LNCAP (cell line): ENCODE measurements around the gene SH3GL2.

Experiments
- CTCF ChIP-seq: fragments of 450-650 bp; IDR thresholded peaks from 2 replicates; pipeline ENCODE4 v1.5.1; 2017; ENCODE audit warnings: mild to moderate bottlenecking

Gene SH3GL2

DNA sequence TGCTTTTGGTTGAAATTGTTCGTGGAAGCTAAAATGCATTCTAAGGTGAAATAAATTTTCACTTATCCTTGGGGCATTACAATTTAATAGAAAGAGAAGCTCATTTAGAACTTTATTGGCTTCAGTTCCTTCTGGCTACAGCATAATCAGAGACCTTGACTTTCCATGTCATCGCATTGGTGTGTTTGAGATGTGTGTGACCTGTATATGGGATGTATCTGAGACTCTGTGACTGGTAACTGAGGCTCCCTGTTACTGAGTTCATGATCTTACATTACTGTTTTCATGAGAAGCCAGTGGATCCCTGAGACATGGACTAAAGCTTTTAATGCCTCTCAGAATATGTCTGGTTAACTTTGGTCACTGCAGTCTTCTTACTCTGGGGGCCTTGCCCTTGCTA, 32.5 kb downstream of the SH3GL2 start:
- no peak for TF ChIP-seq CTCF

DNA sequence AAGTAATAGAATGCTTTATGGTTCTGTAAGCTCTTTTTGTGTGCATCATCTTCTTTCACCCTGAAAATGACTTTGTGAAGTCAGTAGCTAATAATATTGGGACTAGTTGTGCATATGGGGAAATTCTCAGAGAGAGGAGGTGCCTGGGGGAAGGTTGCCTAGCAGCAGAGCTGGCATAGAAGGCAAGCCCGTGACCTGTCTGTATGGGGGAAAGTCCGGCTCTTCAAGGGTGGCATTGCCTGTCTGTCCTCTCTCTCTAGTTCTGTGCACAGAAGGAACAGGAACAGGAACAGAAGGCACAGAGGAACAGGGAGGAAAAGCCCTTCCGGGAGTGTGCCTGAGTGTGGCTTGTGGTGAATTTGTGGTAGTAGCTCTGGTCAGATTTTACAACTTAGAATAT, 33.1 kb downstream of the SH3GL2 start:
- no peak for TF ChIP-seq CTCF

GRCh38 chr9:17613758-17614157, 34.9 kb downstream of the SH3GL2 start:
- no peak for TF ChIP-seq CTCF

DNA sequence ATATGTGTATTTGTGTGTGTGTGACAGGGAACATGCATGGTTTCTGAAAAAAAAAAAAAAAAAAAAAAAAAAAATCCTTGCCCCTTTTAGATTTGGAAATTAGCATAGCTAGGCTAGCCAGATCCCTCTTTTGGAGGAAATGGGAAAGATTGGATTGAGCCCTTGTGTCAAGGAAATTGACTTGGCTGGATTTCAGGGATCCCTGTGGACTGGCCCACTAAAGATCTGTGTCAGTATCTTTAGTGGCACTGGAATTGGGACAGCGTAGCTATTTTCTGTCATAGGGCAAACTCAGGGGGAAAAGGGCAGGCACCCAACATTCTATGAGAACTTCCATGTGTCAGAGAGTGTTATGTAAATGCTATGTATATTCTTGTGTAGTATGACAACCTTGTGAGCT, 35.4 kb downstream of the SH3GL2 start:
- no peak for TF ChIP-seq CTCF

- no peak for TF ChIP-seq CTCF
Measured at GRCh38 chr9:17614903-17615302, 36.0 kb downstream of the SH3GL2 start.

- TF ChIP-seq CTCF = no peak
Measured at GRCh38 chr9:17622141-17622540, 43.3 kb downstream of the SH3GL2 start.

DNA sequence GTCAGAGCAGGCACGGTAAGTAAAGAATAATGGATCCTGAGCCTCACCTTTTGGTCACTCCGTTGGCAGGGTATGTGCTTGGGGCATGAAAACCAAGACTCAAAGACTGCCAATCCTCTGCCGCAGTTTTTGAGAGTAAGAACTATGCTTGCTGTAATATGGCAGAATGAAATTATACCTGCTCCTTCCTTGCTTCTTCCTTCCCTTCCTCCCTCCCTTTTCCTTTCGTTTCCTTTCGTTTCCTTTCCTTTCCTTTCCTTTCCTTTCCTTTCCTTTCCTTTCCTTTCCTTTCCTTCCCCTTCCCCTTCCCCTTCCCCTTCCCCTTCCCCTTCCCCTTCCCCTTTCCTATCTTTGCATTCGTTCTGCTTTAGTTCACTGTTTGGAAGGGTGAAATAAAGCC, 43.9 kb downstream of the SH3GL2 start:
- no peak for TF ChIP-seq CTCF

- TF ChIP-seq CTCF = no peak
Measured at GRCh38 chr9:17623965-17624364, 45.1 kb downstream of the SH3GL2 start.
